ENCODE data around the gene HOGA1. TPM values are rescaled to one million over a fixed set of nuclear protein-coding genes. Genes with fewer than 3 reads are reported as not detected.
A peak's percentile ranks its signal among the peaks of the same experiment; 100 is the strongest.

Gene HOGA1
- total and polyA plus RNA-seq, 2 of the 13 experiments (the other 11 are each of a cell fraction or from before 2014, with no cell fraction given), result 7.6 to 19.5 TPM

- TF ChIP-seq PLSCR1 (CRISPR knock-in tag; IDR thresholded peaks at IDR 0.05; ENCODE audit: borderline replicate concordance) (no peak), ERF (CRISPR knock-in tag; IDR thresholded peaks at IDR 0.05) (peak; percentile 82; the same call in 1 of the 2 replicates), ZBTB14 (CRISPR knock-in tag; IDR thresholded peaks at IDR 0.05) (no peak), ZNF414 (CRISPR knock-in tag; IDR thresholded peaks at IDR 0.05) (no peak), ZBTB8A (CRISPR knock-in tag; IDR thresholded peaks at IDR 0.05; ENCODE audit: borderline replicate concordance, low read depth) (no peak), ZZZ3 (CRISPR knock-in tag; IDR thresholded peaks at IDR 0.05; ENCODE audit: borderline replicate concordance) (no peak), ZNF367 (CRISPR knock-in tag; IDR thresholded peaks at IDR 0.05; ENCODE audit: borderline replicate concordance) (no peak), IKZF1 (IDR thresholded peaks at IDR 0.05) (no peak), MNT (IDR thresholded peaks at IDR 0.05) (peak; percentile 86), ZBTB25 (CRISPR knock-in tag; IDR thresholded peaks at IDR 0.05) (no peak), ARID2 (CRISPR knock-in tag; IDR thresholded peaks at IDR 0.05; ENCODE audit: borderline replicate concordance) (no peak), SKI (IDR thresholded peaks at IDR 0.05; ENCODE audit: partially characterized antibody) (peak; percentile 34), RNF2 (conservative IDR thresholded peaks at IDR 0.05; ENCODE audit: low read depth) (no peak), MAZ (IDR thresholded peaks at IDR 0.05; ENCODE audit: borderline replicate concordance, low read depth, low read length) (no peak), MAZ (CRISPR knock-in tag; IDR thresholded peaks at IDR 0.05; ENCODE audit: low read depth) (no peak; the same call in 1 of the 2 replicates), POLR2AphosphoS2 (IDR thresholded peaks at IDR 0.05; ENCODE audit: low read depth, low read length) (no peak), GTF2F1 (IDR thresholded peaks at IDR 0.05; ENCODE audit: low read length) (no peak), TRAFD1 (CRISPR knock-in tag; IDR thresholded peaks at IDR 0.05; ENCODE audit: borderline replicate concordance) (no peak), ZNF484 (CRISPR knock-in tag; IDR thresholded peaks at IDR 0.05; ENCODE audit: borderline replicate concordance, low read depth) (no peak), MTA3 (CRISPR knock-in tag; IDR thresholded peaks at IDR 0.05) (no peak), ZNF614 (CRISPR knock-in tag; IDR thresholded peaks at IDR 0.05; ENCODE audit: borderline replicate concordance) (peak; percentile 66; the same call in 1 of the 2 replicates), MLX (CRISPR knock-in tag; IDR thresholded peaks at IDR 0.05) (no peak), ZSCAN21 (CRISPR knock-in tag; IDR thresholded peaks at IDR 0.05; ENCODE audit: borderline replicate concordance) (no peak)
Observed at GRCh38 chr10:97640174-97640867, 56.1 kb downstream of the HOGA1 start, which contains the start of gene PI4K2A (continued).

Measured in HepG2 (cell line).